GM18870 (cell line): ENCODE data around the gene LDLRAD4.

Source experiments
- ATAC-seq: cut with Tn5 transposase; IDR thresholded peaks from one replicate; pipeline ENCODE4 v1.9.1; 2021; ENCODE audit warnings: moderate library complexity; ENCODE audit not compliant: unreplicated experiment

The LDLRAD4 gene

DNA sequence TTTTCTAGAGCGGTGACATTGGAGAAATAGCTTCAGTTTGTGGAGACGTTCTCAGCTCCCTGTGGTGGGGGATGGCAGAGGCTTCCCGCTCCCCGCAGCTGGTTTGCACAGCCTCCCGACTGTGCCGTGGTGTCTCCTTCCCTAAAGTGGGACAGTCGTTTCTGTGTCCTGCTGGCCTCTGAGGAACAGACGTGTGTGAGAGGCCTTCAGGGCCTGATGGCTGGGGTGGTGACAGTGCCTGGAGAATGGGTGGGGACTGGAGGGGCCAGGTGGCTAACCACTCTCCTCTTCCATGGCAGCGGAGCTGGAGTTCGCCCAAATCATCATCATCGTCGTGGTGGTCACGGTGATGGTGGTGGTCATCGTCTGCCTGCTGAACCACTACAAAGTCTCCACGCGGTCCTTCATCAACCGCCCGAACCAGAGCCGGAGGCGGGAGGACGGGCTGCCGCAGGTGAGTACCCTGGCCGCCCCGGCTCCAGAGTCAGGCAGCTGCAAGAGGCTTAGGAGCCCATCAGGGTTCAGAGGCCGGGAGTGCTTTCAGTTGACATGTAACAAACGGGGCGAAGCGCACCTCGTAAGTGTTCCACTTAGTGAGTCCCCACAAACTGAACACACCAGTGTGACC is 402.4 kb downstream of the LDLRAD4 start:
- ATAC-seq = no peak

GRCh38 chr18:13621446-13621849 is 402.9 kb downstream of the LDLRAD4 start:
- no peak for ATAC-seq

DNA sequence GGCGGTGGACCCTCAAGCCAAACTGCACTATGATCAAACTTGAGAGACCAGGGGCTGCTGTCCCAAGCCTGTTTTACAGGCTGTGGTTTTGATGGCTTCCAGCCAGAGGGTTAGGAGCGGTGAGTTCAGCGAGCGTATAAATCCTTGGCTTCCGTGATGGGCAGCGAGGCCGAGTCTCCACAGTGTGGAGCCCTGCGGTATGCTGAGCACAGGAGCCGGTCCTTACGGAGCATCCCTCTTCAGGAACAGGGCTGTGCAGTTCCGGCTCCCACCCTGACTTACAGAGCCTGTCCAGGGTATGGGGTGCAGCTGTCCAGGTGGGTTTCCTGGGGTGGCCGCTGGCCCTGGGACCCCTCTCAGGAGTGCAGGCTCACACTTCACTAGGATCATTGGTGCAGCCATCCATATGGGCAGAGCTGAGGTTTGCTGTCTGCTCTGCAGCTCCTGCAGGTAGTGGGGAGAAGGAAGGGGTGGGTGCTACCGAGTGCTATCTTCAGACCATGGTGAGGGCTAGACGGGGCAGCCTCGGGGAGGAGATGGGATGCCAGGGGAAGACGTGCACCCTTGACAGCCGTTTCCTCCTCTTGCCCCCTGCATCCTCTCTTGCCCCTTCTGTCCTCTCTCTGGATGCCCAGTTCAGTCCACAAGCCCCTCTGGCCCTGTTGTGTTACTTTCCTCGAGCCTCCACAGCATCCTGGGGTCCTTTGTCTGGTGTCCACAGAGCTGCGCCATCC is 403.5 kb downstream of the LDLRAD4 start:
- no peak for ATAC-seq

DNA sequence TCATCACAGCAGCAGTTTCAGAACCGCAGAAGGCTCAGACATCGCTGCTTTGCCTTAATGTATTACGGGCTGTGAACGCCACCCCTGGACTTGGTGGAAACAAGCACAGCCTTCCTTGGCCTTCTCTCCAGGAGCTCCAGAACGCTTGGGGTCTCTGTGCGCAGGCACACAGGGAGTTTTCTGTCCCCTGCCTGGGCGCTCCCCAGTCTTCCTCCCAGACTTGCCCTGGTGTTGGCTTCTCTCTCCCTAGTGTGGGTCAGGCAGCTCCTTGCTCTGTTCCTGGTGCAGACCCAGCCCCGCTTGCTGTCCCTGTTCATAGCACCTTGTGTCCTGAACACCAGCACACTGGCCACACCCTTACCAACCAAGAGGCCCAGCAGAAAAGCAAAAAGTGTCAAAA is 404.2 kb downstream of the LDLRAD4 start:
- no peak for ATAC-seq

GRCh38 chr18:13623348-13623747 is 404.8 kb downstream of the LDLRAD4 start:
- no peak for ATAC-seq

DNA sequence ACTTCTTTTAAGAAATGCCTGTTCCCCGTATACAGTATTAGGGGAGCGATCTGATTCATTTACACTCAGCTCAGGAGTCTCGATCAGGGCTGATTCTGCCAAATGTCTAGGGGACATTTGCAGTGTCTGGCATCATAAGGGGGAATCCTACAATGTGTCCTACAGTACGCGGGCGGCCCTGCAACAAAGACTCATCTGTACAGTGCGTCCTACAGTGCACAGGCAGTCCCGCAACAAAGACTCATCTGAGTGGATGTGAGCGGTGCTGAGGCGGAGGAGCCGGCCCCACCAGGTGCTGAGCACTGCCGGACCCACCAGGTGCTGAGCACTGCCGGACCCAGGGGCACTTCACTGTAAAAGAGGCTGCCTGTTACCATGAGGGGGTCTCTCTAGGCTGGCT is 405.3 kb downstream of the LDLRAD4 start:
- ATAC-seq = no peak

DNA sequence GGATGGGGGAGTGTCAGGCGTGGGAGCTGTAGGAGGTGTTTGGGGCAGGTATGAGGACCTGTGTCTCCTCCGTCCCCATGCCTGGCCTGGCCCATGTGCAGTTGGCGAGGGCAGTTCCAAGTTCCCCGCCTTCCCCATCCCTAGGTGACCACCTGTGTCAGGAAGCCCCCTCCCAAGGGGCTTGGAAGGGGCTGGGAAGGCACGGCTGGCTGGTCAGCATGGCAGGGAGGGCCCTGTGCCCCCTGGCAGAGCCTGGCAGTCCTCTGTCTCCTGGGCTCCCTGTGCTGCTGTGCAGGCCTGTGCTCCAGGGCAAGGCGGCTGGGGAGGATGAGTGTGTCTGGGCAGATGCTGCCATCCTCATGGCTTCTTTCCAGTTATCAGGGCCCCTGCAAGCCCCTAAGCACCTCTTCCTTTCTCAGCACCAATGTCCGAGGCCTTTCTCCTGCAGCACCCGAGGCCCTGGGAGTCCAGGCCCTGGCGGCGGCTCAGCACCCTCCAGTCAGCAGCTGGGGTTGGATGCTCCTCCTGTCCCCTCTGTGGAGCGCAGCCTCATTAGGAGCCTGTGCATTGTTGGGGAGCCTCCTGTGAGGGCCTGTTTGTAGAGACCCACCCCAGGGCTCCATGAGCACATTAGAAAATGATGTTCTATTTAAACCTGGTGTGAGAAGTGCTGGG is 406.1 kb downstream of the LDLRAD4 start:
- ATAC-seq = no peak

- ATAC-seq = no peak
Measured at GRCh38 chr18:13625355-13625754, 406.8 kb downstream of the LDLRAD4 start.

- no peak for ATAC-seq
Measured at GRCh38 chr18:13625843-13626543, 407.4 kb downstream of the LDLRAD4 start.

GRCh38 chr18:13626544-13626908 is 408.0 kb downstream of the LDLRAD4 start:
- no peak for ATAC-seq

DNA sequence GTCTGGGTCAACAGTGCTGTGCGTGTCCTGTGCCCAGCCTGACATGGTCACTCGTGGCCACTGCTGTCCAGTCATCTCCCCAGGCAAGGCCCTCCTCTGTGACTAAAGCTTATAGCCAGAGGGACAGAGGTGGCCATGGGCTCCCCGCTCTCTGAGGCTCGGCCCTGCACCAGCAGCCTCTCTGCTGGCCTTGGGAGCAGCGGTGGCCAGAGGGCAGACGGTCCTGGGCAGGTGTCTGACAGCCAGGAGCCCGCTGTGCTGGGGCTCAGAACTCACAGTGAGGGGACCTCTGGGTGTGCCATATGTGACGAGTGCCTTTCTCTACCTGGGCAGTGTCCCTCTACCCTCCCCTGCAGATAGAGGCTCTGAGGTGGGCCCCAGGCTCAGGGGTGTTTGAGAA is 409.1 kb downstream of the LDLRAD4 start:
- ATAC-seq = no peak

- no peak for ATAC-seq
Measured at GRCh38 chr18:13628211-13628610, 409.7 kb downstream of the LDLRAD4 start.

GRCh38 chr18:13629841-13630715 is 411.5 kb downstream of the LDLRAD4 start:
- peak; percentile 74 for ATAC-seq

- no peak for ATAC-seq
Measured at GRCh38 chr18:13630716-13631268, 412.2 kb downstream of the LDLRAD4 start.

DNA sequence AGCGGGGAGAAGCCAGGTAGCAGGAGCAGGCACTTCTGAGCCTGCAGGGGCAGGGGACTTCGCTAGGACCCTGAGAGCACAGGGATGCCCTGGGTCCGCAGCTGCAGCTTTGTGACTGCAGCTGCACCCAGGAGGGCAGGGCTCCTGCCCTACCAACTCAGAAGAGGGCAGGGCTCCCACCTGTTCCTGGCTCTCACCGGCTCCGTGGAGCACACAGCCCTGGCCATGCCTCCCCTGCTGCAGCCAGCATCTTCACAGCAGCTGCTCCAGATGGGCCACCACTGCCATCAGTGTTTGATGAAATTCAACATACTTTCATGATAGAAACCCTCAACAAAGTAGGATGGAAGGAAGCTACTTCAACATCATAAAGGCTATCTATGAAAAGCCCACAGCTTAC is 415.1 kb downstream of the LDLRAD4 start:
- no peak for ATAC-seq

- no peak for ATAC-seq
Measured at GRCh38 chr18:13635046-13635445, 416.5 kb downstream of the LDLRAD4 start.

- no peak for ATAC-seq
Measured at GRCh38 chr18:13638719-13639595, 420.4 kb downstream of the LDLRAD4 start.

- no peak for ATAC-seq
Measured at GRCh38 chr18:13640266-13640860, 421.8 kb downstream of the LDLRAD4 start.
